Breast epithelium (tissue), 4 donors: ENCODE data around the gene FAM107A. TPM values are rescaled to one million over a fixed set of nuclear protein-coding genes. Genes with fewer than 3 reads are reported as not detected.

Source experiments
- DNase-seq, 2 donors: peaks; one replicate each; pipeline ENCODE4 v3.0.0-alpha.2; 2019; ENCODE audit warnings: low spot score in 2 of 2
- H3K27ac ChIP-seq, 2 donors: fragments of 200-600 bp; sonication (generic) in 1 of 2; one replicate each; pipeline ENCODE4 v1.5.1; 2016 to 2019; ENCODE audit warnings: mild to moderate bottlenecking in 1 of 2
- H3K27me3 ChIP-seq, 2 donors: fragments of 200-600 bp; sonication (generic) in 1 of 2; one replicate each; pipeline versions ENCODE4 v1.5.1 to v1.6.0; 2017 to 2019; ENCODE audit warnings: control low read depth in 1 of 2, mild to moderate bottlenecking in 1 of 2
- H3K36me3 ChIP-seq: fragments of 200-600 bp; one replicate; pipeline ENCODE4 v1.5.1; 2019
- H3K4me1 ChIP-seq, 2 donors: fragments of 200-600 bp; sonication (generic); one replicate each; pipeline ENCODE4 v1.5.1; 2016 to 2019; ENCODE audit warnings: control low read depth in 1 of 2
- H3K4me3 ChIP-seq, 3 donors: fragments of 200-600 bp; sonication (generic); 1 replicate in 2 of 3; 2 replicates in 1 of 3; pipeline ENCODE4 v1.5.1; 2016 to 2019; ENCODE audit warnings: mild to moderate bottlenecking in 3 of 3, moderate library complexity in 2 of 3
- H3K9me3 ChIP-seq, 2 donors: fragments of 200-600 bp; sonication (generic) in 1 of 2; one replicate each; pipeline ENCODE4 v1.5.1; 2016 to 2019; ENCODE audit warnings: control low read depth in 1 of 2
- POLR2A ChIP-seq: fragments of 450-650 bp; IDR thresholded peaks from one replicate; pipeline ENCODE4 v1.6.1; 2016; ENCODE audit warnings: antibody characterized with exemption, mild to moderate bottlenecking, moderate library complexity
- POLR2AphosphoS5 ChIP-seq, 3 donors: sonication (generic); formaldehyde crosslinking; IDR thresholded peaks; one replicate each; pipeline ENCODE4 v1.6.1; 2017; ENCODE audit warnings: antibody characterized with exemption in 3 of 3
- intact Hi-C: fragments of 100-400 bp; cut with DNase I; formaldehyde crosslinking; loops from one replicate; pipeline ENCODE4 v1.15.1; 2023; ENCODE audit warnings: low total_unique reads
- total RNA-seq, 3 donors: library from RNA; depleted of rRNA; stranded (reverse); fragments of >200 nt; gene quantifications; one replicate each; pipeline ENCODE4 v1.1.0, GENCODE V29; 2016
- TF ChIP-seq, protein P1 (sequence below), 3 donors: fragments of 450-650 bp; IDR thresholded peaks; one replicate each; pipeline ENCODE4 v1.5.1; 2016 to 2017; ENCODE audit warnings: antibody characterized with exemption in 3 of 3, mild to moderate bottlenecking in 3 of 3, moderate library complexity in 3 of 3

The FAM107A gene
- total RNA-seq, 3 donors from 2014 or later, result 17.7 to 64.5 (median 31.9) TPM

DNA sequence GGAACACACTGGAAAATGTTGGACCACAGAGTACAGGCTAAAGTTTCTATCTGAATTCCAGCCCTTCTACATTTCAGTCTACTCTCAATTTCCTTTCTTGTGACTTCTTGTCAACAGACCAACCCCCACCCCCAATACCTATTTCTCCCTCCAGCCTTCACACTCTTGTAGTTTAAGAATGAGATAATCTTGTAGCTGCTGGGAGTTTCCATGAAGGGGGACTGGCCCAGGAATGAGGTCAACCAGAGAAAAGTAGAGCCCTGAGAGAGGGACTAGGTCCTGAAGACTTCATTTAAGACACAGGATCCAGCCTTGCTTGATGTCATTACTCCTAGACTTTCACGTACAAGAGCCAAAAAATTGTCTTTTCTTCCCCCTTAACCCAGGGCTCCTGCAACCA, 29.5 kb upstream of the FAM107A start:
- no peak overlapping the region for H3K4me3 ChIP-seq
- H3K4me1 ChIP-seq, result no peaks in the 10 kb centered on the region
- peak overlapping the region; percentile 25 to 84 for H3K27ac ChIP-seq
- no peaks in the 10 kb centered on the region for H3K27me3 ChIP-seq
- H3K36me3 ChIP-seq, result no peaks in the 10 kb centered on the region
- H3K9me3 ChIP-seq, result peaks cover 7 to 9% of the 10 kb centered on the region in 2 donors
- intact Hi-C loops, result no loop called here
- TF ChIP-seq, protein P1, sequence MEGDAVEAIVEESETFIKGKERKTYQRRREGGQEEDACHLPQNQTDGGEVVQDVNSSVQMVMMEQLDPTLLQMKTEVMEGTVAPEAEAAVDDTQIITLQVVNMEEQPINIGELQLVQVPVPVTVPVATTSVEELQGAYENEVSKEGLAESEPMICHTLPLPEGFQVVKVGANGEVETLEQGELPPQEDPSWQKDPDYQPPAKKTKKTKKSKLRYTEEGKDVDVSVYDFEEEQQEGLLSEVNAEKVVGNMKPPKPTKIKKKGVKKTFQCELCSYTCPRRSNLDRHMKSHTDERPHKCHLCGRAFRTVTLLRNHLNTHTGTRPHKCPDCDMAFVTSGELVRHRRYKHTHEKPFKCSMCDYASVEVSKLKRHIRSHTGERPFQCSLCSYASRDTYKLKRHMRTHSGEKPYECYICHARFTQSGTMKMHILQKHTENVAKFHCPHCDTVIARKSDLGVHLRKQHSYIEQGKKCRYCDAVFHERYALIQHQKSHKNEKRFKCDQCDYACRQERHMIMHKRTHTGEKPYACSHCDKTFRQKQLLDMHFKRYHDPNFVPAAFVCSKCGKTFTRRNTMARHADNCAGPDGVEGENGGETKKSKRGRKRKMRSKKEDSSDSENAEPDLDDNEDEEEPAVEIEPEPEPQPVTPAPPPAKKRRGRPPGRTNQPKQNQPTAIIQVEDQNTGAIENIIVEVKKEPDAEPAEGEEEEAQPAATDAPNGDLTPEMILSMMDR (IDR thresholded peaks at IDR 0.05), result no peak
- TF ChIP-seq POLR2AphosphoS5 (IDR thresholded peaks at IDR 0.05) (no peak), POLR2A (no peak)
- DNase-seq, result no peak

DNA sequence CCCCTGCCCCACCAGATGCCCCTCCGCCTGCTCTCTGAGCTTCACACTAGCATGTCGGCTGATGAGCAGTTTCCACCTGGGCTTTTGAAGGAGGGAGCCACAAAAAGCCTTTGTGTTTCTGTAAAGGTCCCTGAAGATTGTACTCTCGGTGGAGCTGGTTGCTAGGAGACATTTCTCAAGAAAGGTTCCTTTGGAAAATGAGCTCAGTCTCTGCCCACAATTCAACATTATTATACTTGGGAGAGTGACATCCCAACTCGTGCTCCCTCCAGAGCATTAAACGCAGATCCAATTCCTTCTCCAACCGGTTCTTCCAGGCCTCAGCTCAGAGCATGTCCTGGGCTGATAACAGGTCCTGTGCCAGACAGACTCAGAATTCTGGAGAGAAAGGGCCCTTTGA, 26.8 kb upstream of the FAM107A start:
- peak in 1 of 3 donors; percentile 18 for TF ChIP-seq POLR2AphosphoS5 (IDR thresholded peaks at IDR 0.05)
- TF ChIP-seq, protein P1 (IDR thresholded peaks at IDR 0.05), result no peak
- Histone ChIP-seq H3K36me3 (no peaks in the 10 kb centered on the region), H3K27me3 (no peaks in the 10 kb centered on the region), H3K4me3 (no peak overlapping the region), H3K9me3 (peaks cover 7 to 9% of the 10 kb centered on the region in 2 donors), H3K4me1 (no peaks in the 10 kb centered on the region), H3K27ac (peak overlapping the region; percentile 71 to 84)
- DNase-seq, result no peak
- intact Hi-C loops, result no loop called here

DNA sequence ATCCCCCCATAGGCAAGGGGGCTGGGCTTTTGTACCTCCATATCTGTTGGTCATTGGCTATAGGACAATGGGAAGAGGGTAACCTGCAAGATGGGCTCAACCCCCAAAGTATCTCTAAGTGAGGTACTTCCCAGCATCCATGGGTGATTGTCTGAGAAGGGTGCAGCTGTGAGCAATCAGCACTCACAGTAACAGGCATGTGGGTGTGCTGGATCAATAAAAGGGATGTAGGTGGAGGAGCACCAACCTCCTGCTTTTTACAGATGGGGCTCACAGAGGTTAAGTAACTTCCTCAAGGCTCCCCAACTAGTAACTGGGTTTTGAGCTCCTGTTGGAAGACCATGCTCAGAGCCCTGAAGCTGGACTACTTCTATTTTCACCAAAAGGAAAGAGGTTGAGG, 26.4 kb upstream of the FAM107A start:
- intact Hi-C loops, result no loop called here
- TF ChIP-seq POLR2A (no peak), POLR2AphosphoS5 (IDR thresholded peaks at IDR 0.05) (no peak)
- TF ChIP-seq, protein P1 (IDR thresholded peaks at IDR 0.05), result no peak

DNA sequence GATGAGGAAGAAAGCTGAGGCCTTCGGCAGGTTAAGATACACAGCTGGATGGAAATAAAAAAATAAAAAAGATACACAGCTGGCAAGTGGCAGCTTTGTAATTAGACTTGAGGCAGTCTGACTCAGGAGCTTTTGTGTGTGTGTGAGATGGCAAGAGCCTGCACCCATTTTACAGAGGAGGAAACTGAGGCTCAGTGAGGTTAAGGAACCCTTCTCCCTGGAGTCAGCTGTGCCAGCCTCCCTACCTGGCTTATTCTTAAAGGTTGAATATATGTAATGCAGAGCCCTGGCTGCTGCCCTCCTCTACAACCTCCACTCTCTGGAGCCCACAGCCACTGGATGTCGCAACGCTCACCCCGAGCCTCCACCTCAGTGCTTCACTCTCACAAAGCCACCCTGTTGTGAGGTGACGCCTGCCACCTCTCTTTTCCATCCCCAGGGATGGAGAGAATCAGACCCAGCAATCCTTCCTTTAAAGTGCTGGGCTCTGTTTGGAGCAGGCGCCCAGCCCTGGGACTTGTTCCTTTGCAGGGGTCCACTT, 20.6 kb upstream of the FAM107A start:
- H3K4me3 ChIP-seq, result no peak overlapping the region
- no peaks in the 10 kb centered on the region for H3K4me1 ChIP-seq
- H3K36me3 ChIP-seq, result no peaks in the 10 kb centered on the region
- intact Hi-C loops, result no loop called here
- TF ChIP-seq POLR2A, result no peak
- TF ChIP-seq, protein P1 (IDR thresholded peaks at IDR 0.05), result no peak
- TF ChIP-seq POLR2AphosphoS5 (IDR thresholded peaks at IDR 0.05), result no peak
- no peaks in the 10 kb centered on the region for H3K9me3 ChIP-seq
- DNase-seq, result no peak
- no peaks in the 10 kb centered on the region for H3K27me3 ChIP-seq
- no peak overlapping the region for H3K27ac ChIP-seq

More for the DNA sequence above, 26.4 kb upstream of the FAM107A start:
- H3K4me3 ChIP-seq, result no peak overlapping the region
- peak overlapping the region; percentile 71 to 84 for H3K27ac ChIP-seq
- no peak for DNase-seq
- H3K4me1 ChIP-seq, result no peaks in the 10 kb centered on the region
- H3K36me3 ChIP-seq, result no peaks in the 10 kb centered on the region
- no peaks in the 10 kb centered on the region for H3K27me3 ChIP-seq
- H3K9me3 ChIP-seq, result peaks cover 7 to 9% of the 10 kb centered on the region in 2 donors

DNA sequence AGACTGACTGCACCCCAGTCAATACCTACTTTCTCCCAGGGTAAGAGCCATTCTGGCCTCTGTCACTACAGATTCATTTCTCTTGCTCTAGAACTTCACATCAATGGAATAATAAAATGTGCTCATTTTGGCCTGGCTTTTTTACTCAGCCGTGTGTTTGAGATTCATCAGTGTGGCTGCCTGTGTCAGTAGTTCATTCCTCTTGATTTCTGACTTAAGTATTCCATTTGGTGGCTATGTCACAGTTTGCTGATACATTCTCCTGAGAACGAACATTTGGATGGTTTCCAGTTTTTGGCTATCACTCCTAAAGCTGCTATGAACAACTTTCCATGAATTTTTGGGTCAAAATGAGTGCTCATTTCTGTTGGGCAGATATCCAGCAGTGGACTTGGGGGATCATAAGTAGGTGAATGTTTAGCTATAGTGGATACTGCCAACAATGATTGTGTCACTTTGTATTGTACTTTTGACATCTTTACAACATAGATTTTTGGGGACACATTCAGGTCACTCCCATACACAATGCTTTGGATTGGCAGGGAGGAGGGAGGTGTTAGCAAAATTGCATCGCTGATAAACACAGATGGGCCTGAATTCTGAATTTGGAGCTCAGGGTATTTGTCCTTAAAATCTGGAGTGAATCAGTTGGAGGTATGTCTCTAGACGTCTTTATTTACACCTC, 19.8 kb upstream of the FAM107A start:
- intact Hi-C loops, result no loop called here
- H3K27me3 ChIP-seq, result no peaks in the 10 kb centered on the region
- no peak overlapping the region for H3K27ac ChIP-seq
- H3K36me3 ChIP-seq, result no peaks in the 10 kb centered on the region
- no peaks in the 10 kb centered on the region for H3K9me3 ChIP-seq
- TF ChIP-seq POLR2A, result no peak
- no peak for DNase-seq
- H3K4me1 ChIP-seq, result no peaks in the 10 kb centered on the region
- H3K4me3 ChIP-seq, result no peak overlapping the region
